Subcutaneous abdominal adipose tissue (tissue), 5 donors: ENCODE measurements around the gene C19orf44.

ENCODE experiments used
- H3K27ac ChIP-seq: one replicate; pipeline ENCODE4 v1.7.0; 2013; ENCODE audit warnings: low read depth, mild to moderate bottlenecking, inconsistent platforms, low read length, moderate library complexity
- H3K27me3 ChIP-seq, 5 donors: one replicate each; pipeline ENCODE4 v1.7.0; 2013; ENCODE audit warnings: low read length in 5 of 5, inconsistent platforms in 1 of 5; ENCODE audit not compliant: control insufficient read depth in 5 of 5, insufficient read depth in 4 of 5
- H3K36me3 ChIP-seq, 5 donors: one replicate each; pipeline ENCODE4 v1.7.0; 2013; ENCODE audit warnings: low read length in 5 of 5; ENCODE audit not compliant: control insufficient read depth in 5 of 5, insufficient read depth in 5 of 5
- H3K4me1 ChIP-seq, 5 donors: one replicate each; pipeline ENCODE4 v1.7.0; 2013; ENCODE audit warnings: low read length in 5 of 5, mild to moderate bottlenecking in 3 of 5, moderate library complexity in 1 of 5; ENCODE audit not compliant: control insufficient read depth in 5 of 5, insufficient read depth in 5 of 5
- H3K4me3 ChIP-seq, 5 donors: one replicate each; pipeline ENCODE4 v1.7.0; 2013; ENCODE audit warnings: low read length in 5 of 5, low read depth in 1 of 5
- H3K9ac ChIP-seq, 5 donors: one replicate each; pipeline ENCODE4 v1.7.0; 2013; ENCODE audit warnings: low read length in 5 of 5, mild to moderate bottlenecking in 4 of 5, moderate library complexity in 3 of 5
- H3K9me3 ChIP-seq, 5 donors: one replicate each; pipeline ENCODE4 v1.7.0; 2013; ENCODE audit warnings: low read length in 5 of 5; ENCODE audit not compliant: control insufficient read depth in 5 of 5
- donor health status: healthy.
- donor health status: healthy.
- donor health status: healthy.
- donor health status: healthy.
- donor health status: healthy.

C19orf44 gene

DNA sequence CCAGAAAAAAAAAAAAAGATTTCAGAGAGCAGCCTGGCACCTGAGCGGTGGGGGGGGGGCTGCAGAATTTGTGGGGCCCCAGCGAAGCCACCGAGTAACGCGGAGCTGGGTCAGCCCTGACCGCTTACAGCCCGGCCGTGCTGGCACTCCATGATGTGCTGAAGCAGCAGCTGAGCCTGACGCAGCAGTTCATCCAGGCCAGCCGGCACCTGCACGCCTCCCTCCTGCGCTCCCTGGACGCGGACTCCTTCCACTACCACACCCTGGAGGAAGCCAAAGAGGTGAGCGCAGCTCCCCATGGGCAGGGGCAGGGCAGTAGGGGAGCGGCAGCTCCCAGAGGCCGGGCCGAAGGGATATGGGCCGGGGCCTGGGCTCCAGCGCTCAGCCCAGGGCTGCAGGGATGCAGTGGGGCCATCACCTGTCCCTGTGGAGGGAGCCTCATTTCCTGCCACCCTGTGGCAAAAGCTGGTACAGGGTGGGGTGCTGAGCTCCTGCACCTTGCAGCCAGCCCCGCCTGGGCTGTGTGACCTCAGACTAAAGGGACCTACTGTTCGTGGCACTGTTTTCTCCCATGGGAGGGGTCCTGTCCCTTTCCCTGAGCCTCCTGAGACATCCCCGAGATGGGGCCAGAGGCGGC lies 18.3 kb downstream of the C19orf44 start:
- Histone ChIP-seq H3K27me3 (no peaks in the 10 kb centered on the region), H3K4me1 (peaks cover 0 to 8% (median 4%) of the 10 kb centered on the region in 5 donors), H3K9me3 (no peaks in the 10 kb centered on the region), H3K9ac (no peak overlapping the region), H3K27ac (no peak overlapping the region), H3K36me3 (peaks cover 2 to 60% (median 47%) of the 10 kb centered on the region in 5 donors), H3K4me3 (no peak overlapping the region)

DNA sequence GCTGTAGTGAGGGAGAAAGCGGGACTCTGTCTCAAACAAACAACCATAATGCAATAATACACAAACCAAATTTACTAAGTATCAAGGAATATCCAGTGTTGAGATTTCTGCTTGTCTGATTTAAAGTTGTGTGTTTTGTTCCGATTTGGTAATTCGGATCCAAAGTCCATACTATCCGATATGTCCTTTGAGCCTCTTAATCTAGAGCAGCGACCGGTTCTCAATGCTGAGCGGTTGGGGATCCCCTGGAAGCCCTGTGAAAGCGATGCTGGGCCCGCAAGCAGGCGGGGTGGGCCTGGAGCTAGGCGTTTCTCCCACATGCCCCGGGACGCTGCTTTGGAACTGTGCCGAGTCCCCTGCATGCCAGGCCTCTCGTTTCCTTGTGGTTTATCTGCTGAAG lies 20.2 kb downstream of the C19orf44 start:
- no peak overlapping the region for H3K27ac ChIP-seq
- no peaks in the 10 kb centered on the region for H3K4me1 ChIP-seq
- no peak overlapping the region for H3K9ac ChIP-seq
- H3K36me3 ChIP-seq, result peaks cover 2 to 70% (median 60%) of the 10 kb centered on the region in 5 donors
- H3K4me3 ChIP-seq, result no peak overlapping the region
- no peaks in the 10 kb centered on the region for H3K9me3 ChIP-seq
- no peaks in the 10 kb centered on the region for H3K27me3 ChIP-seq

DNA sequence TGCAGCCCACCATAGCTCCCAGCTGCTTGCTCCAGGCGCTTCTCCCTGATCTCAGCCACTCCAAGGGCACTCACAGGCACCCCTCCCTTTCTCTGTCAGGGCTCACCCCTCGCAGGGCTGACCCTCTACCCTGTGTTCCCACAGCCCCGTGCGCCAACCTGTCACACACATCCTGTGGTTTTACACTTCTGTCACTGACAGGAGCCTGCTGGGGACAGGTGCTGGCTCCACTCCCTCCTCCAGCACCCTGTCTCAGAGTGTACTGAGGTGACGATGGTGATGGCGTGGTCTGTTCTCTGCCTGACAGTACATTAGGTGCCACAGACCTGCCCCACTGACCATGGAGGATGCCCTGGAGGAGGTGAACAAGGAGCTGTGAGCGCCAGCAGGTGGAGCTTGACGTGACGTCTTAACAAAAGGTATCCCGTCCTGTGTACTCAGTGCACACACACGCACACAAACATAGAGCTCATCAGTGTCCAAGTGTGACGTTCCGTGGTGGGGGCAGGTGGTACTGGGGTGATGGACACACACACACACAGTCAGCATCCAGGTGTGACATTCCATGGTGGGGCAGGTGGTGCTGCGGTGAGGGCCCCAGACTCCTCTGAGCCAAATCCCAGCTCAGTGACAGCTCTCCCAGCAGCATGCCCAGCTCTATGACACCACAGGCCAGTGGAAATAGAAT lies 20.9 kb downstream of the C19orf44 start:
- no peak overlapping the region for H3K4me3 ChIP-seq
- H3K27ac ChIP-seq, result no peak overlapping the region
- no peaks in the 10 kb centered on the region for H3K9me3 ChIP-seq
- no peaks in the 10 kb centered on the region for H3K27me3 ChIP-seq
- H3K9ac ChIP-seq, result no peak overlapping the region
- no peaks in the 10 kb centered on the region for H3K4me1 ChIP-seq
- peaks cover 2 to 75% (median 66%) of the 10 kb centered on the region in 5 donors for H3K36me3 ChIP-seq

DNA sequence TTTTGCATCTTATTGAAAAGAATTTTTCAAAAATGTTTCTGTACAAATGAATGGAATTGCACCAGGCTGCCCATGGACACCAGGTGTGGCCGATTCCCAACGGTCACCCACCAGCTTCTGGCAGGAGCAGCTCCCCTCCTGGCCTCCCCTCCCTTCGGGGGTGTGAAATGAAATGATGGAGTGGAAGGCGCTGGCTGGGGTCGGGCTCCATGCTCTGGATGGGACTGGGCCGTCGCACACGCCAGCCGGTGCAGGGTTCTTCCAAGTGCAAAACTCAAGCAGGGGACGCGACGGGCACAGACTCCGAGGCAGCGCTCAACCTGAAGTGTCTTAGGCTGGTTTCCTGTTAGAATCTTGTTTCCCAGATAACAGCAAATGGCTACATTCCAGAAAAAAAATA lies 21.9 kb downstream of the C19orf44 start:
- Histone ChIP-seq H3K36me3 (peaks cover 2 to 78% (median 69%) of the 10 kb centered on the region in 5 donors), H3K27me3 (no peaks in the 10 kb centered on the region), H3K4me3 (no peak overlapping the region), H3K9ac (no peak overlapping the region), H3K9me3 (no peaks in the 10 kb centered on the region), H3K27ac (no peak overlapping the region), H3K4me1 (no peaks in the 10 kb centered on the region)

DNA sequence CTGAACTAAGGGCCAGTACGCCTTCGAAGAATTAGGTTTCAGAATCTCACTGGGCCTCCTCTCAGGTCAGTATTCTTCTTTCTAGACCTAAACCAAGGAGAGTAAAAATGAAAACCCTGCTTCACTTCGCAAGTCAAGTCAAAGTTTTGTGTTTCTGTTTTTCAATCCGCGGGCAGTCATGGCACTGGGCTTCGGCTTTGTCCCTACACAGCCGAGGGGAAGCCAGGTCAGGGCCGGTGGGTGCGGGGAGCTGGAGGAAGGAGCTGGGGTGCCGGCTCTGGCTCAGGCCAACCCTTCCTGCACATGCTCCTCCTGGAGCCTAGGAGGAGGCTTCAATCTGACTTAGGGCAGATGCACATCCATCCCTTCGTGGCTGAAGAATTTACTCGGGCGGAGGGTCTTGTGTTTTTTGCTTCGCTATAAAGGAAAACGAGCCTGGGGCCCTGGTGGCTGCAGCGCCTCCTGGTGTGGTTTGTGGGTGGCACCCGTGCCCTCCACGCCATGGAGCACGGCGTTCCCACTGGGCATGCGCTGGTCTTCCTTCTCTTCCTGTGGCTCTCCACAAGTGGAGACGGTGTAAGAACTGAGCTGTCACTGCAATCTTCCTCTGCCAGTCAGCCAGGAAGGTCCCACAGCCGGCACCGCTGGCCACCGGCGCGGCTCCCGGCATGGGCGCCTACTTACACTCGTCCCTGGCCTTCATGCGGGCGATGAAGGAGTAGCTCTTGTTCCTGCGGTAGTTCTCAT lies 22.5 kb downstream of the C19orf44 start:
- H3K27ac ChIP-seq, result no peak overlapping the region
- H3K9ac ChIP-seq, result no peak overlapping the region
- no peaks in the 10 kb centered on the region for H3K9me3 ChIP-seq
- no peaks in the 10 kb centered on the region for H3K27me3 ChIP-seq
- no peaks in the 10 kb centered on the region for H3K4me1 ChIP-seq
- peaks cover 2 to 79% (median 73%) of the 10 kb centered on the region in 5 donors for H3K36me3 ChIP-seq
- no peak overlapping the region for H3K4me3 ChIP-seq

DNA sequence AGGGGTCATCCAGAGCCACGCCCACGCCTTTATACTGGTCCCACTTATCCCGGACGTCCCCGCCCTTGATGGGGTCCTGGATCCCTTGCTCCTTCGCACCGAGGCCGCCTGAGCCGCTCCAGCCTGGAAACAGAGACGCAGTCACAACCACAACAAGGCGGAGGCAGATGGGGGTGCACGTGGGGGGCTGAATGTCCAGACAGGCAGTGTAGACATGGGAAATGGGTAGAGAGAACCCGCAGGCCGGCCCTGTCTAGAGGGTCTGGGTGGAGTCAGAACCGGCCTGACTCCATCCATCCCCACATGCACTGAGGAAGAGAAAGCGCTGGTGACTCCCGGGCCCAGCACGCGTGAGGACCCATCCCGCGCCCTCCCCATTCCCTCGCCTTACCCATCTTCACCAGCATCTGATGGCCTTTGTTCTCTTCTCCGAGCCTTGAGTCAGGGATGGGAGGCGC lies 23.1 kb downstream of the C19orf44 start:
- peaks cover 2 to 83% (median 78%) of the 10 kb centered on the region in 5 donors for H3K36me3 ChIP-seq
- H3K4me1 ChIP-seq, result no peaks in the 10 kb centered on the region
- no peak overlapping the region for H3K9ac ChIP-seq
- H3K9me3 ChIP-seq, result no peaks in the 10 kb centered on the region
- H3K4me3 ChIP-seq, result no peak overlapping the region
- no peak overlapping the region for H3K27ac ChIP-seq
- no peaks in the 10 kb centered on the region for H3K27me3 ChIP-seq

DNA sequence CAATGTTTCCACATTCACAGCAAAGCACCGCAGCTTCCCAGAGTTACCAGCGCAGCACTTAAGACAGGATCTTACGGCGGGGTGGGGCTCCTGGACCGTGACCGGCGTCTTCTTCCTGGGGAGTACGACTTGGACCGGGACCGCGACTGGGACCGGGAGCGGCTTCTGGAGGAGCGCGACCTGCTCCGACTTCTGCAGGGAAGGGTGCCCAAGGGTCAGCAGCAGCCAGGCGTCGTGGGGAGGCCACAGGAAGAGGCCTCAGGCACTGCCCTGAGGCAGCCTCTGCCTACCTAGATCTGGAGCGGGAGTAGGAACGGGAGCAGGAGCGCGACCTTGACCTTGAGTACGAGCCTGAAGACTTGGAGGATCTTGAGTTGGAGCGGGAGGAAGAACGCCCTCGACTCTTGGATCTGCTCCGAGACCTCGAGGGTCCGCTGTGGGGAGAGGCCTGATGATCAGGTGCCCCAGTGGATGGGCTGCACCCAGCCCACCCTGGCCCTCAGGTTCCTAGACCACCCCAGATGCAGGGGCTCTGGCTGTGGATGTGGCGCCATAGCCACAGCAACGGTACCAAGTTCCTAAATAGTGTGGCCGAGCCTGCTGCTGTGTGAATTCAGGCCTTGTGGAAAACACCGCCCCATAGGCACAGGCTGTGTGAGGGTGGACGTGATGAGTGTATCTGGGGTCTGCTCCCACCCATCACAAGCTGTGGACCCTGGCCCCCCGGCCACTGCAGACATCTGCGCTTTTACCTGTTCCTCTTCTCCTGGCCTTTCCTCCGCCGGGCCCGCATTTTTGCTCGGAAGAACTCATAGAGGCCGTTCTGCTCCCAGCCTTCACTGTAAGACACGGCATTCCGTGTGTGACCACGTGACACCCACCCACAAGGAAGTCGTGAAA lies 24.1 kb downstream of the C19orf44 start:
- Histone ChIP-seq H3K9ac (no peak overlapping the region), H3K9me3 (no peaks in the 10 kb centered on the region), H3K27ac (no peak overlapping the region), H3K27me3 (no peaks in the 10 kb centered on the region), H3K36me3 (peaks cover 2 to 87% (median 82%) of the 10 kb centered on the region in 5 donors), H3K4me3 (no peak overlapping the region), H3K4me1 (no peaks in the 10 kb centered on the region)

DNA sequence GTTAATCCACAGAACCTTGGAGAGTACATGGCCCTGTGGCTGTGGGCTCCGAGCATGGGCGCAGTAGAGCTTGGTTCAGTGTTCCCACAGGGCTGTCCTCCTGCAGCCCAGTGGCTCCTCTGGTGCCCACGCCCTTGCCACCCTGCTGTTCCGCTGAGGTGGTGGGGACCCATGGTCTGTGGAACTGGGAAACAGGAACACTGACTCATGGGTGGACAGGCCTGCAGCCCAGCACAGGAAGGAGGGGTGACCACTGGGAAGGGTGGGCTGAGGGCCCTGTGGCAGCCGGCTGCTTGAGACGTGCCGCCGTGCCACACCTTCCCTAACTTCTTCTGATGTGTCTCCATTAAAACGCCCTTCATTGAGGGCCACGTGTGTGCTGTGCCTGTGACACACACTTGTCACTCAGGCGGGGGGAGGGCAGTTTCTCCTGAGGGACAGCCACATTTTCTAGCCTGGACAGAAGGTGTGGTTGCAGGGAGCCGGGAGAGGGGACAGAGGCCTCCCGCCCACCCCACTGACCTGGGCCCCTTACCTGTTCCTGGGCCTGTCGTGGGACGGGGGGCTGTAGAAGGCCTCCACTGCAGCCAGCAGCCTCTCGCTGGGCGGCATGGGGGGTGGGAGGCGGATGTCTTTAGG lies 24.9 kb downstream of the C19orf44 start:
- Histone ChIP-seq H3K36me3 (peaks cover 2 to 95% (median 90%) of the 10 kb centered on the region in 5 donors), H3K27me3 (no peaks in the 10 kb centered on the region), H3K9me3 (no peaks in the 10 kb centered on the region), H3K4me1 (no peaks in the 10 kb centered on the region), H3K27ac (no peak overlapping the region), H3K4me3 (no peak overlapping the region), H3K9ac (no peak overlapping the region)

DNA sequence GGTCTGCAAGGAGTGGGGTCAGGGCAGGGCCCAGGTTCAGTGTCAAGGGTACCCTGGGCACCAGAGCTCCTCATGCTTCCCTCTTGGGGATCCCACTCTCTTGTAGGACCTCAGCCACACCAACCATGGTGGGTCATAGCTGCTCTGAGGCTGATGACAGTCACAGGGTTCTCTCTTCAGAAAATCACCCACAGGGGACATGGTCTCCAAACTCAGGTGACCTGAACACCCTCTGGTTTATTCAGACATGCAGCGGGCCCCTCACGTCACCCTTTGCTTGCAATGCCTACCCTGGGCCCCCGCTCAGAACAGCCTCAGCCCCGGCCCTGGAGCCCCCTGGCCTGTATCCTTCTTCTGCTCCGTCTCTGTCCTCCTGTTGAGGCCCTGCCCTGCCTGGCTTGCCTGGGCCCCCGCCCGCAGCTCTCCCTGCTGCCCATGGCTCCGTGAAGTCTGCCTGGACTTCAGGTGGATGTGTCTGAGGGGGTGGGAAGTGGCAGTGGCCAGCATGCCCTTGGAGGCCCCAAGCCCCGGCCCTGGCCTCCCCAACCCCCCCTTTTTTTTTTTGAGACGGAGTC lies 25.6 kb downstream of the C19orf44 start:
- Histone ChIP-seq H3K9ac (no peak overlapping the region), H3K4me1 (no peaks in the 10 kb centered on the region), H3K27ac (no peak overlapping the region), H3K36me3 (peaks cover 2 to 97% (median 93%) of the 10 kb centered on the region in 5 donors), H3K9me3 (no peaks in the 10 kb centered on the region), H3K4me3 (no peak overlapping the region), H3K27me3 (no peaks in the 10 kb centered on the region)
